GM06990 (cell line): ENCODE data around the gene GPHA2.

ENCODE experiments used
- DNase-seq: peaks from one replicate; pipeline ENCODE4 v3.0.0-alpha.2; 2011; ENCODE audit not compliant: insufficient read length; ENCODE audit errors: extremely low read depth
- H3K27me3 ChIP-seq: replicated peaks from 2 replicates; pipeline ENCODE4 v1.6.0; 2011; ENCODE audit warnings: low read length; ENCODE audit not compliant: control insufficient read depth, insufficient read depth
- H3K36me3 ChIP-seq: 2 replicates; pipeline ENCODE4 v1.5.1; 2011; ENCODE audit warnings: low read length; ENCODE audit not compliant: control insufficient read depth, insufficient read depth
- H3K4me3 ChIP-seq: replicated peaks from 2 replicates; pipeline ENCODE4 v1.5.1; 2011; ENCODE audit warnings: low read depth, mild to moderate bottlenecking, control low read depth, low read length
- TF ChIP-seq, protein P1 (sequence below): IDR thresholded peaks from 2 replicates; pipeline ENCODE4 v1.5.1; 2011; ENCODE audit warnings: low read length, control low read depth, mild to moderate bottlenecking, inconsistent platforms; ENCODE audit not compliant: insufficient read depth, poor library complexity, severe bottlenecking

GPHA2 gene

DNA sequence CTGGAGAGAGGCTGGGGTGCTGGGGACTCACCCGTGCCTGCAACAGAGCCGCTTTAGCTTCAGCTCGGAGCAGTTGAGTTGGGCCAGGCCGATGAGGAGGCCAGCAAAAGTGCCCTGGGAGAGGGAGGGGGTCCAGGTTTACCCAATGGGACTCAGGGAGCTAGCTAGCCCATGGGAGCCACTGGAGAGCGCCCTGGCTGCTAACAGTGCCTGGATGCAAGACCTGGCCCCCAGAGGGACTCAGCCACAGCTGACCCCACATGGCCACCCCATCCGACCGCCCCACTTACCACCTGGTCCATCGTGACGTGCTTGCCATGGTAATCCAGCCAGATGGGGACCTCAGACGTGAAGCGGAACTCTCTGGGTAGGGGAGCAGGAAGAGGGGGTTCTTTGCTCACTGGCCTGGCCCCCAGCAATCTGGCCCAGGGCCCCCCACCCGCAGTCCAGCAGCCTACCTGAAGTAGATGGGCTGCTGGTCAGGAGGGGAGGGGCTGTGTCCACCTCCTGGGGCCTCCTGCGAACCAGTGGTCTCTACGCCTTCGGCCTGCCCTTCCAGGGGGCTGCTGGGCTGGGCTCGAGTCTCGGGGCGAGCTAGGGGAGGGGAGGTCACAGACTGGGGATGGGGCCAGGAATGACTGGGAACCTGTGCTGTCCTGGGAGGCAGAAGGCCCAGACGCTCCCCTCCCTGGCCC lies 38.2 kb downstream of the GPHA2 start:
- DNase-seq = no peak
- Histone ChIP-seq H3K27me3 (no peaks in the 10 kb centered on the region), H3K4me3 (no peak overlapping the region), H3K36me3 (peaks cover 13% of the 10 kb centered on the region)
- TF ChIP-seq, protein P1, sequence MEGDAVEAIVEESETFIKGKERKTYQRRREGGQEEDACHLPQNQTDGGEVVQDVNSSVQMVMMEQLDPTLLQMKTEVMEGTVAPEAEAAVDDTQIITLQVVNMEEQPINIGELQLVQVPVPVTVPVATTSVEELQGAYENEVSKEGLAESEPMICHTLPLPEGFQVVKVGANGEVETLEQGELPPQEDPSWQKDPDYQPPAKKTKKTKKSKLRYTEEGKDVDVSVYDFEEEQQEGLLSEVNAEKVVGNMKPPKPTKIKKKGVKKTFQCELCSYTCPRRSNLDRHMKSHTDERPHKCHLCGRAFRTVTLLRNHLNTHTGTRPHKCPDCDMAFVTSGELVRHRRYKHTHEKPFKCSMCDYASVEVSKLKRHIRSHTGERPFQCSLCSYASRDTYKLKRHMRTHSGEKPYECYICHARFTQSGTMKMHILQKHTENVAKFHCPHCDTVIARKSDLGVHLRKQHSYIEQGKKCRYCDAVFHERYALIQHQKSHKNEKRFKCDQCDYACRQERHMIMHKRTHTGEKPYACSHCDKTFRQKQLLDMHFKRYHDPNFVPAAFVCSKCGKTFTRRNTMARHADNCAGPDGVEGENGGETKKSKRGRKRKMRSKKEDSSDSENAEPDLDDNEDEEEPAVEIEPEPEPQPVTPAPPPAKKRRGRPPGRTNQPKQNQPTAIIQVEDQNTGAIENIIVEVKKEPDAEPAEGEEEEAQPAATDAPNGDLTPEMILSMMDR = no peak

DNA sequence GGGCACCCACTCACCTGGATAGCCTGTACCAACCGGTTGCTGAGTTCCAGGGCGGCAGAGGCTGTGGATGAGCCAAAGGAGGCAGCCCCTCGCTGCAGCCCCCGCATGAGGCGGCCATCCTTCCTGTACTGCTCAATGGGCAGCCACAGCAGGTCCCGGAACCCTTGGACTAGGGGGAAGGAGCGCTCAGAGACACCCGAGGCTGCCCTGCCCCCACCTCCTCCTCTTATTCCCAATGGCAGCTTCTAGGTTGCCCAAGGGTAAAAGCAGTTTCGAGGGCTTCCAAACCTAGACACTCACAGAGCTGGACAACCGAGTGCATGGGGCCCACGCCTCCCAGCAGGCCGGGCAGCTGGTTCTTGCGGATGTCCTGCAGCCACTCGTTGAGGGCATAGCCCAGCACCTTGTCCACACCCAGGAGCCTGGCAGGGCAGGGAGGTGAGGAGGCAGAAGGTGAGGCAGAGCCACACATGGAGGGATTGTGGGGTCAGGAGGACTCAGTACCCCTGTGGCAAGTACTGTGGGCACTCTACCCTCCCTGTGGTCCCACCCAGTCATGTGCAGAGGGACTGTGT lies 39.2 kb downstream of the GPHA2 start:
- no peaks in the 10 kb centered on the region for H3K27me3 ChIP-seq
- DNase-seq = no peak
- H3K36me3 ChIP-seq = peaks cover 10% of the 10 kb centered on the region
- TF ChIP-seq, protein P1 = no peak
- H3K4me3 ChIP-seq = no peak overlapping the region

DNA sequence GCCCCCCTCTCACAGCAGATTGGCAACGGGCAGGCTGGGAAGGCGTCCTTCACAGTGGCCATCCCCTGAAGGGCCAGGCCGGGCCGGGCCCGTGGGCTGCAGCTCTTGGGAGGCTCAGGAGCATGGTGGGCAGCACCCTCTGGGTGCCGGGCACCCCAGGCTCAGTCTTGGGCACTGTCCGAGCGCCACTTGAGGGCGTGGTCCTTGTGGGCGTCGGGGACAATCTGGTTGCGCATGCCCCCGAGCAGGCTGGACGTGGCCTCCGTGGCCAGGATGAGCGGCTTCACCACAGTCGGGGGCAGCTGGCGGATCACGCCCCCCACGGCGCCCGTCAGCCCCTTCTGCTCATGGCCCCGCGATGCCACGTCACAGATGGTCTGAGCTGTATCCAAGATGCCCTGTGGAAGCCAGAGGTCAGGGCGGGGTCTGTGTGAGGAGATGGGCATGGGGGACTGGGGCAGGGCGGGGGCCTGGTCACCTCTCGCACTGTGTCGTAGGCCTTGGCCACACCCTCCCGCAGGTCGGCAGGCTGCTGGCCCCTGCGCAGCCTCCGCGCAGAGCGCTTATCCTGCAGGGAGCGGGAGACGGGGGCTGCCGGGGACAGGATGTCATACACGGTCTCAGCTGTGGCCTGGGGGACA lies 40.8 kb downstream of the GPHA2 start:
- DNase-seq = no peak
- H3K27me3 ChIP-seq = no peaks in the 10 kb centered on the region
- no peak overlapping the region for H3K4me3 ChIP-seq
- TF ChIP-seq, protein P1 = no peak
- peaks cover 9% of the 10 kb centered on the region for H3K36me3 ChIP-seq

DNA sequence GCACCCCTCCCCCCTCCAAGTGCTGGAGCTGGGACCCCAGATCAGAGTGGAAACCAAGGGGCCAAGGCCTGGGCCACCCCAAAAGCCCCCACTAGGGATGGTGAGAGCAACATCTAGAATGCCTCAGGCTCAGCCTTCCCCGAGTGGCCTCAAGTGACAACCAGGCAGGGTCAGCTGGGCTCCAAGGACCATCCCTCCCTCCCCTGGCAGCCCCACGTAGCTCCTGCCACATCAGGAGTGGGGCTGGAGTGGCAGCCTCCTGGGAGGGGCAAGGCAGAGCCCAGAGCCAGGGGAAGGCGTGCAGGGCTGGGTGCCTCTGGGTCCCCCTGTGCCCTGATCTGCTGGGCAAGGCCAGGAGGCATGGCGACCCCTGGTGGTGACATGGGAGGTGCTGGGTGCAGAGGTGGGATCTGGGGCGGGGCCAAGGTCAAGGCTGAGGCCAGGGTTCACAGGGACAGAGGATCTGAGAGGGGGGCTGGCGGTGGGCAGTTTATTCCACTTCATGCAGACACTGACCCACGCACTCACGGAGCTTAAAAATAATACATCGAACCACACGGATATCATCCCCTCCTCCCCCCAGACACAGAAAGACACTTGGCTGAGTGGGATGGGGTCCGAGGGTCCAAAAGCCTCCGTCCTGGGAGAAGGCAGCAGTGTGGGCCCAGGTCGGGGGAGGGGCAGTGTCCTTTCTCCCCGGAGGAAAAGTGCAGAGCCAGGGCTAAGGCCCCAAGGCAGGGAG lies 41.5 kb downstream of the GPHA2 start:
- H3K36me3 ChIP-seq = peaks cover 8% of the 10 kb centered on the region
- TF ChIP-seq, protein P1 = peak; percentile 96
- DNase-seq = peak; percentile 78
- H3K4me3 ChIP-seq = no peak overlapping the region
- no peaks in the 10 kb centered on the region for H3K27me3 ChIP-seq

DNA sequence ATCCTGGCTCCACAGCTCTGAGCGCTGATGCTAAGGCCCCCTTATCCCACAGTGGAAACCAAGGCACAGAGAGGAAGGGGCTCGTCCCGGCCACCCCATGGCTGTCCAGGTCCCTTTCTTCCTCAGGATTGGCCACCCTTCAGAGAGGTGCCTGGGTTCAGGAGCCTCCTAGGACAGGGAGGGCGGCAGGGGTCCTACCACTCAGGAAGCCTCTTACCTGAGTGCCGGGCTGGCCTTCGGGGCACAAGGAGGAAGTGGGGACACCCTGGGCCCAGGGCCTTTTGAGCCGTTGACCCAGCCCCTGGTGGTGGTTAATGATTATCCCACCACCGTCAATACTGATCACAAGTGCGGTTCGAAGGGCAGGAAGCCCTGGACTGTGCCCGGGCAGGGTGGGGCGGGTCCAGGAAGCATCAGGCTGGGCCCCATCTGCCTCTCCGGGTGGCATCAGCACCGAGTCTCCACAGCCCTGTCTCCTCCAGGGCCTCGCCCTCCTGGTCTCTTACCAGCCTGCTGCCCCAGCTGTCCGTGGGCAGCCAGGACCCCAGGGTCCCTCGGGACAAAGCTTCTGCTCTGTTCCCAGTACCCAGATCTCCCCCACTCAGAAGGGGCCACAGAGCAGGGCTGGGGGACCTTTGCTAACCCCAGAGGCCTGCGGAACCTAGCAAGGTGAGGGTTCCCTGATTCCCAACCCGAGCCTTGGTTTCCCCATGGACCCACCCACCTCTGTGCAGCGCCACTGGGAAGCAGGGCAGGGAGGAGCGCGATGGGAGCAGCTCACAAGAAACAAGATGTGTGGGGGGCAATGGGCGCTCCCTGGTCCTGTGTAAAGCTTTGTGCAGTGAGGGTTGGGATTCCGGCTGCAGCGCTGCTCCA lies 42.3 kb downstream of the GPHA2 start:
- peaks cover 7% of the 10 kb centered on the region for H3K36me3 ChIP-seq
- no peak overlapping the region for H3K4me3 ChIP-seq
- TF ChIP-seq, protein P1 = no peak
- no peaks in the 10 kb centered on the region for H3K27me3 ChIP-seq
- no peak for DNase-seq
